Heart right ventricle (tissue), 16 donors: ENCODE results near the gene COMMD1. TPM values are rescaled to one million over a fixed set of nuclear protein-coding genes. Genes with fewer than 3 reads are reported as not detected.
A peak's percentile ranks its signal among the peaks of the same experiment; 100 is the strongest.
"Not testable (repeated sequence)": the region's sequence is repeated elsewhere in the genome, so short reads cannot be mapped to it uniquely, and the experiment has no call there.

Experiments
- ATAC-seq, 8 donors: fragments of 200-7000 bp; cut with Tn5 transposase; one replicate each; pipeline ENCODE4 v1.9.1; 2020; ENCODE audit warnings: mild to moderate bottlenecking in 8 of 8, moderate library complexity in 8 of 8, moderate number of reproducible peaks in 1 of 8
- DNase-seq, 2 donors: peaks; one replicate each; pipeline ENCODE4 v3.0.0-alpha.2; 2020
- H3K27ac ChIP-seq, 10 donors: fragments of 200-600 bp; sonication (generic) in 2 of 10; one replicate each; pipeline versions ENCODE4 v1.5.0 to v1.8.0; 2020 to 2022; ENCODE audit warnings: mild to moderate bottlenecking in 3 of 10
- H3K27me3 ChIP-seq, 7 donors: fragments of 200-600 bp; one replicate each; pipeline ENCODE4 v1.8.0; 2021 to 2022; ENCODE audit warnings: mild to moderate bottlenecking in 2 of 7
- H3K36me3 ChIP-seq, 9 donors: fragments of 200-600 bp; sonication (generic) in 1 of 9; one replicate each; pipeline versions ENCODE4 v1.5.0 to v1.8.0; 2020 to 2022; ENCODE audit warnings: mild to moderate bottlenecking in 2 of 9
- H3K4me1 ChIP-seq, 9 donors: fragments of 200-600 bp; sonication (generic) in 1 of 9; one replicate each; pipeline versions ENCODE4 v1.5.0 to v1.8.0; 2020 to 2022; ENCODE audit warnings: mild to moderate bottlenecking in 4 of 9
- H3K4me3 ChIP-seq, 10 donors: fragments of 200-600 bp; sonication (generic) in 2 of 10; one replicate each; pipeline versions ENCODE4 v1.5.0 to v1.8.0; 2020 to 2022; ENCODE audit warnings: mild to moderate bottlenecking in 7 of 10, moderate library complexity in 2 of 10
- H3K9me3 ChIP-seq, 11 donors: fragments of 200-600 bp in 10 of 11; sonication (generic) in 2 of 11; one replicate each; pipeline versions ENCODE4 v1.5.0 to v1.8.0; 2013 to 2022; ENCODE audit warnings: mild to moderate bottlenecking in 2 of 11, control low read depth in 1 of 11, moderate library complexity in 1 of 11
- CTCF ChIP-seq, 9 donors: fragments of 200-600 bp; sonication (generic) in 2 of 9; IDR thresholded peaks; one replicate each; pipeline versions ENCODE4 v1.5.0 to v1.8.0; 2021 to 2022; ENCODE audit warnings: antibody characterized with exemption in 9 of 9, mild to moderate bottlenecking in 5 of 9, moderate library complexity in 1 of 9
- WGBS, 2 donors: extraction: QIAGEN DNeasy Blood & Tissue Kit; methylation state at CpG; one replicate each; pipeline ENCODE4 v1.1.7; 2013; ENCODE audit warnings: inconsistent platforms in 1 of 2; 5-methylcytosine and 5-hydroxymethylcytosine counted together
- intact Hi-C, 10 donors: fragments of 100-400 bp; cut with DNase I; formaldehyde crosslinking; loops; one replicate each; pipeline versions ENCODE4 v1.11.1 to v1.14.2; 2022
- polyA plus RNA-seq, 2 donors: library from polyadenylated mRNA; stranded (reverse); fragments of 200-250 nt; gene quantifications; one replicate each; pipeline ENCODE4 v1.2.3, GENCODE V29; 2013
- total RNA-seq, 10 donors: library from RNA; stranded (reverse); fragmentation: NEBNext Ultra II Directional in 3 of 10; extraction: Animal tissue kit (Norgen Biotek cat#: 25700) in 3 of 10; gene quantifications; one replicate each; pipeline versions ENCODE4 v1.2.1 to v1.2.4, GENCODE V29; 2021 to 2023
- donor health status: Arrhythmogenic right ventricular cardiomyopathy.
- donor health status: ischemic (EF 13 %, LVEDD 7.1; RV severe dilation, severe dysfunction).
- donor health status: healthy with polysubstance abuse.
- donor health status: DM: no; HTN: yes; CAD: no.
- donor health status: DM: no; HTN: no; CAD: no.
- donor health status: ischemic (EF 25% LVEDD 6.9; RV normal size, moderate dysfunction).
- donor health status: ischemic (EF 25% LVEDD 5.7; RV mildly dilated, moderate dysfunction).
- donor health status: healthy.
- donor health status: DM: yes; HTN: yes; CAD: no.
- donor health status: Ischemic cardiomyopathy.
- donor health status: ischemic (EF 35%, LVEDD 5.7; RV mildly dilated, moderate dysfunction).
- donor health status: nonischemic (EF 11% LVEDD 7.7; RV severe dilation, severe dysfunction).
- donor health status: DM: yes; HTN: yes; CAD: no.
- donor health status: PGD.
- donor health status: ischemic (EF 29% LVEDD 5.4; RV normal size, mild dysfunction).
- donor health status: nonischemic (EF 23%, LVEDD 6.1; RV moderate dilation, normal function).

Gene COMMD1
- total and polyA plus RNA-seq, 12 donors: 51.1 to 90.2 (median 64.4) TPM

DNA sequence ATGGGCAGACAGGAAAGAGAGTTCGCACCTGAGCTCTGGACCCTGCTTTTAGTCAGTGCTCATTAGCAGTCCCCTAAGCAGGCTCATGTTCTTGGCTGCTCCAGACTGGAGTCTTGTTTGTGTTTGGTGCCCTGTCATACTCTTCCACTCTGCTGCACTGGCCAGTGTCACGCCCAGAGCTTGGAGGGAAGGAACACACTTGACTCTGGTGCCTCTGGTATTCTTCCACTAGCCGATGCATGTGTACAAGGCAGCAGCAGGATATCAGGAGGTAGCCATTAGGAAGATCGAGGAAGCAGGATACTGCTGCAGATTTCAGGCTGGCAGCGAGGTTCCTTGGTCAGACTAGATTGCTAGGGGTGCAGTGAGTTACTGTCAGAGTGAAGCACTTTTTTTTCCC lies 209.1 kb downstream of the COMMD1 start:
- 60% methylated on average over 5 of the region's 5 CpGs for WGBS, 2 donors
- DNase-seq: peak; percentile 25 to 28
- H3K27ac ChIP-seq: peak overlapping the region in 2 of 10 donors; percentile 25 to 37
- no peaks in the 10 kb centered on the region for H3K36me3 ChIP-seq
- TF ChIP-seq CTCF (IDR thresholded peaks at IDR 0.05): no peak
- peak in 7 of 8 donors; percentile 55 to 89 (median 82) for ATAC-seq
- no peak overlapping the region for H3K4me3 ChIP-seq
- intact Hi-C loops: no loop called here
- no peaks in the 10 kb centered on the region for H3K9me3 ChIP-seq
- H3K27me3 ChIP-seq: no peaks in the 10 kb centered on the region
- H3K4me1 ChIP-seq: peaks cover 0 to 49% (median 19%) of the 10 kb centered on the region in 9 donors

DNA sequence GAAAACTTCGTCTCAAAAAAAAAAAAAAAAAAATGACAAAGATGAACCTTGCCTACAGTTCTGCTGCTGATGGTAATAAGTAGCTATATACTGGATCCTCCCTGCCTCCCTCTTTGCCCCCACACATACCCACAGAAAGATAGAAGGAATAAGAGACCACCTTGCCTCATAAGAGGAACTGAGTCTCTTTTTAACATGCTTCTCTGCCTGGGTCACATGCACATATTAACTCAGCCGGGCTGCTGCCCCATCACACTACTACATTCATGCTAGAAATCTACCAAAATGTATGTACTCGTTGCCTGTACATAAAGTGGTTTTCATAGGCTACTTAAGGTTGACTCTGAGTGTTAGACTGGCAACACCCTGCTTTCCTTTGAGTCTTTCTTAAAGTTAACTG lies 211.5 kb downstream of the COMMD1 start:
- Histone ChIP-seq H3K4me1 (peaks cover 0 to 45% (median 17%) of the 10 kb centered on the region in 9 donors), H3K4me3 (no peak overlapping the region), H3K36me3 (no peaks in the 10 kb centered on the region), H3K27ac (no peak overlapping the region), H3K27me3 (no peaks in the 10 kb centered on the region), H3K9me3 (no peaks in the 10 kb centered on the region)
- WGBS, 2 donors: 88 to 89% methylated on average over 3 of the region's 3 CpGs
- DNase-seq (no peak), ATAC-seq (no peak)
- intact Hi-C loops: no loop called here
- TF ChIP-seq CTCF (IDR thresholded peaks at IDR 0.05): no peak

- Histone ChIP-seq H3K4me1 (peaks cover 0 to 44% (median 17%) of the 10 kb centered on the region in 9 donors), H3K4me3 (no peak overlapping the region), H3K27me3 (no peaks in the 10 kb centered on the region), H3K36me3 (no peaks in the 10 kb centered on the region), H3K27ac (peak overlapping the region in 1 of 10 donors; percentile 43), H3K9me3 (no peaks in the 10 kb centered on the region)
- TF ChIP-seq CTCF (IDR thresholded peaks at IDR 0.05): no peak
- peak in 4 of 8 donors; percentile 38 to 58 (median 46) for ATAC-seq
- intact Hi-C loops: no loop called here
- DNase-seq: no peak
Measured at GRCh38 chr2:62118160-62118559, 212.7 kb downstream of the COMMD1 start.

DNA sequence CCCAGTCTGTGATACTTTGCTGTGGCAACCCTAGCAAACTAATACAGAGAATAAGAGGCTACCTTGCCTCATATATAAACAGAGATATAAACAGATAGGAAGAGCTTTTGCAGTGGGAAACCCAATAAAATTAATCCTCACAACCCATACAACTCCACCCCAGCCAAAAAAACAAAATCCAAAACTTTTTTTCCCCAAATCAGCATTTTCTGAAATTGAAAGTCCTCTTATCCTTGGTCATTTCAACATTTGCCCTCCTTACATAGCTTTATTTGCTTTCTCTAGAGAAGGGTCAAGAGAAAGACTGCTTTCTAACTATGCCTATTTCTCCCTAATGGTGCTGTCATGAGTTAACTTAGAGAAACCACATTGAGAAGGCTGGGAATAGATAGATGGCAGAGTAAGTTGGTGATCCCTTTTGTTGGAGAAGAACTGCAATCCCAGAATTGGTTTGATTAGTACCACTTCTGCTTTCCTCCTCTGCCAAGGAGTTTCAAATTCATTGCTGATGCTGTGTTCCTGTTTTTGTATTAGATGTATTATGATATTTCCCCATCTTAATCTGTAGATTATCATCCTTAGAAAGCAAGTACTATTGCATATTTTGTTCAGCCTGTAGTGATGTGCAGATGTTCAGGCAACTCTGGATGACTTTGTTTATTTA lies 214.0 kb downstream of the COMMD1 start:
- no peak for DNase-seq
- Histone ChIP-seq H3K4me3 (no peak overlapping the region), H3K4me1 (peaks cover 0 to 40% (median 17%) of the 10 kb centered on the region in 9 donors), H3K27ac (no peak overlapping the region), H3K9me3 (no peaks in the 10 kb centered on the region), H3K36me3 (no peaks in the 10 kb centered on the region), H3K27me3 (no peaks in the 10 kb centered on the region)
- TF ChIP-seq CTCF (IDR thresholded peaks at IDR 0.05): no peak
- intact Hi-C loops: no loop called here
- ATAC-seq: no peak

GRCh38 chr2:62126239-62126638 lies 220.8 kb downstream of the COMMD1 start:
- DNase-seq, H3K36me3 ChIP-seq, H3K9me3 ChIP-seq, H3K27me3 ChIP-seq, ATAC-seq, H3K4me3 ChIP-seq, H3K27ac ChIP-seq, intact Hi-C loops: not testable (repeated sequence)
- H3K4me1 ChIP-seq: peaks cover 0 to 11% (median under 1%) of the 10 kb centered on the region in 9 donors
- WGBS, 2 donors: 97 to 98% methylated on average over 2 of the region's 2 CpGs
